ENCODE measurements around the gene ISLR.
"Not testable (repeated sequence)": the region's sequence is repeated elsewhere in the genome, so short reads cannot be mapped to it uniquely, and the experiment has no call there.

The ISLR gene

DNA sequence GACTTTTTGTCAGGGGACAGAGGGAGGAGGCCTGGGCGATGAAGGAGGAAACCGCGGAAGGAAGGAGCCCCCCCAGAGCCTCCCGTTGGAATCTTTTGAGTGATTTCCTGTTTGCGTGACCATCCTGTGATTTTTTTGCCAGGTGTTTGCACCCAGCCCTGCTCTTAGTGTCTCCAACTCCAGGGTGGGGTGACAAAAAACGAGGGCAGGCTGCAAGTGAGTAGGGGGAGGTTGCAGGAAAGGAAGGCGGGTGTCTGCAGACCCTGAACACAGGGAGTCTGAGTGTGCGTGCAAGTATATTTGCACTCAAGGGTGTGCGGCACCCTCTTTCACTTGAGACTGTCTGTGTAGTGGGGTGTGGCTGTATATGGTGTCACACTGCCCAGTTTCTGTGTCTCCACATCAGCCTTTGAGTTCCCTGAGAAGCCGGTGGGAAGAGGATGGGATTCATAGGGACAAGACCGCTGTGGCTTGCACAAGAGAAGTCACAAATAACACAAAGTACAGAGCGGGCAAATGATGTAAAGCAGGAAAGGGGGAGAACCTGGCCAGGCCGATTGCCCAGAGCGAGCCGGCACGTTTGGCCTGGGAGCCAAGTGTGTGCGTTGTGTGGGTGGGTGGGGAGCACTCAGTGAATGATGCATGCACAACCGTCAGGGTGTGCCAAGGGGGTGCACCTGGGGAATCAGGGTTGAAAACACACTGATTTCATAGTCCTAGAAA lies 36.5 kb upstream of the ISLR start:
- no peak for DNase-seq

DNA sequence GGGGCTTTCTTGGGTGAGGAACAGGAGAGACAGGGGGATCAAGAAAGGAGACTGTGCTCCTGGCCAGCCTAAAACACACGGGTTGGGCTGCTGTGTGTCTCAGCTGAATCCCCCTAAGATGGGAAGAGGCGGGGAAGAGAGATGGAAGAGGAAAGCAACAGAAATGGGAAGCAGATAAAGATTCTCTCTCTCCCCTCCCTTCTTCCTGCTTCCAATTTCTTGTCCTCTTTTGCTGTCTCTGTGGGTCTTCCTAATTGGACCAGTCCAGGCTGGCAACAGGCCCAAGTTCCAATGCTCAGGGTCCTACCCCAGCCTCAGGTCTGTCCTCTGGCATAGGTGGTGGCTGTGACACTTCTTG lies 36.0 kb upstream of the ISLR start:
- no peak for DNase-seq

DNA sequence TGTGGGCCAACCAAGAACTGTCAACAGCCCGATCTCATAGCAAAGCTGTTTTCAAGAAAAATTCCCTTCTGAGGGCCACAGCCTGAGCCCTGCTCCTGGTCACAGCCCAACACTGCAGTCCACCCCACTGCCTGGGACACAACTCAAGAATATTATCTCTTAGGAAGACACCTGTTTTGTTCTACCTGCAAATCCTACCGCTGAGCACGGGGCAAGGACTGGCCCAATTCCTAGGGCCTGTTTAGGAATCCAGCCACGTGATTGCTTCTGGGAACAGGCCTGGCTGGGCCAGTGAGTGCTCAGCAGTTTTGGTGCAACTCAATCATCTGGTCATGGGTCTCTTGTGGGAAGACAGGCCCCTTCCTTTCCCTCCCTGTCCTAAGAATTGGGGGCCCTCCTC lies 34.9 kb upstream of the ISLR start:
- DNase-seq = no peak

DNA sequence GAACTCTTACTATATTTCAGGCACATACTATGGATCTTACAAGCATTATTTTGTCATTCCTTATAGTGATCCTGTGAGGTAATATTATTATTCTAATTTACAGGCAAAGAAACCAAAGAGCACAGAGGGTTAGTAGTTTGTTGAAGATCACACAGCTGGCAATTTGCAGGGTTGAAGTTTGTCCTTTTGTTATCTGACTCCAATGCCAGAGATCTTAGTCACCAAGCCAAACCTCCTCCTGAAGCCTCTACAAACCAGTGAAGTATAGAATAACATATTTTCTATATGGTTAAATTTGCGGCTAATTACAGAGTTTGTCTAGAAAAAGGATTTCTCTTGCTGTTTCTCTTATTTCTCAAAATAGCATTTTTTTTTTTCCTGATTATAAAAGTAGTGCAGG lies 31.9 kb upstream of the ISLR start:
- no peak for DNase-seq

DNA sequence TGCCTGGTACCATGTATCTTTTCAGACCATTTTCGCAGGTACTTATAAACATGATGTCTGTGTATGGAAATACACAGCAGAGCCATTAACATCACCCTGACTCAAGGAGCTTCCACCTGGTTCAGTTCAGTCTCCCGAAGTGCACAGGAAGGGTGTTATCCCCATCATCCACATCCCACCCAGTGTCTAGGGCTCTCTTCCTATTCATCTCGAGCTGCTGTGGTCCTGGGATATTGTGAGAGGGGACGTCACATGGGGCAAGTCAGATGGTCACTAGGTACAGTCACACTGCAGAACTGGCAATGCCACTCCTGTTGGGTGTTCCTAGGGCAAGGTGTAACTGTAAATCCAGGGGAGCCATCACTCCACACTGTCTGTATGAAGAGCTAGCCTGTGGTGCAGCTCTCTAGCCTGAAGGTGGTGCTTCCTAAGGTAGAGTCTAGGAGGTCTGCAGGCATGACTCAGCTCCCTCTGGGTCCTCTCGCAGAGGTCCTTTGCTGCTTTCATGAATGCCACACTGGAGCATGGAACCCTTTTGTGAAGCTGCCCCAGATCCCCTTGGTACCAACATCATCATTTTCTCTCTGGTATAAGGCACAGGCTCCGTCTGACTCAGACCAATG lies 29.2 kb upstream of the ISLR start:
- no peak for DNase-seq

DNA sequence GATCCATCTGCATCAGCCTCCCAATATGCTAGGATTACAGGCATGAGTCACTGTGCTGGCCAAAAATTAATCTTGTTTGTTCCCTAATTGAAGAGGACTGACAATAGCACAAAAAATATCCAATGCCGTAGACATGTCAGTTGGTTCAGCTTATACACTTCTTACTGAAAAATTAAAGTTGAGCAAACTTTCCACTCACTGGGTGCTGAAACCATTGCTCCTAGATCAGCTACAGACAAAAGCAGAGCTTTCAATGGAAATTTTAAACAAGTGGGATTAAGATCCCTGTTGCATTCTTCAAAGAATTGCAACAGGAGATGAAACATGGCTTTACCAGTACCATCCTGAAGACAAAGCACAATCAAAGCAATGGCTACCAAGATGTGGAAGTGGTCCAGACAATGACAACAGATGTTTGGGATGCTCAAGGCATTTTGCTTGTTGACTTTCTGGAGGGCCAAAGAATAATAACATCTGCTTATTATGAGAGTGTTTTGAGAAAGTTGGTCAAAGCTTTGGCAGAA lies 27.2 kb upstream of the ISLR start:
- no peak for DNase-seq

DNA sequence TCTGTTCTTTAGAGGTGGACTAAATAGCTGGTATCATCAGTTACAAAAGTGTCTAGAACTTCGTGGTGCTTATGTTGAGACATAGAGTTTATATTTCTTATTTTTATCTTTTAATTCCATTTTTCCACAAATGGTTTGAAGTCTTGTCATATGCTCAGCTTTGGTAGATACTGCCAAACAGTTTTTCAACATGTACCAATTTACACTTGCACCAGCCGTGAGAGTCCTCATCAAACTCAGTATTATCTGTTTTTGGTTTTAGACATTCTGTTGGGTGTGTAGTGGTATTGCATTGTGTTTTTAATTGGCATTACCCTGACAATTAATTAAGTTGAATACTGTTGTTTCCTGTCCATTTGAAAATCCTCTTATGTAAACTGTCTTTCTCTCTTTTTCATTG lies 26.5 kb upstream of the ISLR start:
- DNase-seq = no peak

DNA sequence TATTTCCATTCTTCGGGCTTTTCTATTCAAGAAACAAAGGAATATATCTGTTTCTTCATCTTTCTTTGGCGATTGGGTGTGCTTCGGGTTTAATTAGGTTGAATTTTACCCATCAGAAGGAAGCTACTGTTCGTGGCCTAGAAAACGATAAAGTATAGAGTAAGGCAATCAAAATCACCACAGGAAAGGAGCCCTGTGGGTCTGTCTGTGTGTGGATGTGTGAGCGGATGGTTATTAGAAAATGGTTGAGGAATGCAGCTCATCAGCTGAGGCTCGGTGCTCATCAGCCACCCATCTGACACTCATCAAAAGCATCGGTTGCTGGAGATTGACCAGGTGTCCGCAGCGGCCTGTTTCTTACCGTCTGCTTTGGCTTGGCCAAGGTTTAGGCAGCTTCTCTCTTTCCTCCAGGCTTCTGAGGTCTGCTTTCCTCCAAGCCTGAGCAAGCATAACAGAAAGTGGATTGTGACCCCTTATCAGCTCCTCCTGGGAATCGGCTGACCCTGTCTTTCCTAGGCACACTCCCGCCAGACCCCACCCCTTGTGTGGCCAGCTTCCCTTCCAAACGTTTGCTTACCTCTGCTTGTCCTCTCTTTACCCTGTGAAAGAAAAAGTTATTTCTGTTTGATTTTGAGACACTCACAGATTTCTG lies 17.6 kb upstream of the ISLR start:
- no peak for DNase-seq

DNA sequence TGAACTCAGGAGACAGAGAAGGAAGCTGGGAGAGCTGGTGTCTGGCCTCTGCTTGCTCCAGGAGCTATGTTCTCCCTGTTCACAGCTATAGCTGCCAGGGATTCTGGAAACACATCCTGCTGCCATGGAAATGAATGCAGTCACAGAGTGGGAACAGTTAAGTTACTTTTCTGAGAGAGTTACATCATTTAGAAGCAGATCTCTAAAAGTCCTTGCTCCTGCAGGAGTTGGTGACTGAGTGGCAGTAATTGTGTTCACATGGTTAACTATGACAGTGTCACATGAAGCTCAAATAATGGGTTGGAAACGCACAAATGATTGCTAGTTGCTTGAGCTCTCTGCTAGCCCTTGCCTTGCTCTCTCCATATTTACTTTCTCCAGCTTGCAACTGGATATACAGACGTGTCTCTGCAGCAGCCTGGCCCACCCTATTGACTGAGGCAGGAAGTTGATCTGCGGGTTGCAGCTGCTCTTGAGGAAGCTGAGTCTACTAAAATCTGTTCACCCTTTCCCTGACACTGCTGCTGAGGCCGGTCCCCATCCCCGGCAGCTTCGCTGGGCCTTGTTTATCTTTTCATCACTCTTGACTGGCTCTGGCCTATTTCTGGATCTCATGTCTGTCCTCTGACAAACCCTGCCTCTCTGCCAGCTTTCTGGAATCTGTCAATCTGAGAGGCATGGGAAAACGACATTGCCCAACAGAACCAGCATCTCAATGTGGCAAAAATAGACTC lies 16.7 kb upstream of the ISLR start:
- peak in 13 of 58 donors; percentile 13 to 77 (median 36) for DNase-seq

DNA sequence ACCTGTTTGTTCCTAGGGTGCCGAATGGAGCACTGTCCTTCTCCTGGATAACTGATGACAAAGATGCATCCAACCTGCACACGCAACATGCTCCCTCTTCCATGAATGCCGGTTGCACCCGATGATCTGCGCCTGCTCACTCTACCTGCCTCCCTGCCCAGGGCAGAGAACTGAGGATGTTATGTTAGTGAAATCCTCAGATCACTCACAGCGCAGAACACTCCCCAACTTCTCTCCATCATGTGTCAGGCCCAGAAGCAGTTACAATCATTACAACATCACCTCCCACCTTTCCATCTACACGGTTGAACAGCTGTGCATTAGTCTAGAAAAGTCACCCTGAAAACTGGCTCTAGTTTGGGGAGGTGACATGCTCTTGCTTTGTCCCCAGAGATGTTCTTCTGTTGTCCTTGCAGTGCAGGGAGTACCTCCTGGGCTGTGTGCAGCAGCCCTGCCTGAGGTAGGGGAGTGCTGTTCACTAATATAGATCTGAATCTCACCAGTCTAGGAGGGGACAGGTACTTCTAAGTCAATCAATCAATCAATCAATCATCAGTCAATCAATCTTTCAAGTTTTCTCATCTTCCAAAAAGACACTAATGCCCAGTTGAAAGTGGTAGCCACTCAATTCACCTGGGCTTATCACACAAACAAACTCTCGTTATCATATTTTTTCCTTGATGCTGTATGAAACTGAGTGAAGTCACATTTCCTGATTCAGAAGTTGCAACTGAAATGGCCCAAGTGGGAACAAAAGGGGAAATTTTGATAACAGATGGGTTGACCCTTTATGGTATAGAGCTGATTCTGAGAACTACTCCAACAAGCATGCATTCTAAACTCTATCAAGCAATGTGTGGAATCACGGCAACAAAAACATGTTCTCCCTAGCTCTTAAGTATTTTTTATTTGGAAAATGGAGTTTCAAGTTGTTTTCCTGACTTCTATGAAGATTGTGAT lies 15.4 kb upstream of the ISLR start:
- peak in 1 of 58 donors; percentile 28 for DNase-seq

DNA sequence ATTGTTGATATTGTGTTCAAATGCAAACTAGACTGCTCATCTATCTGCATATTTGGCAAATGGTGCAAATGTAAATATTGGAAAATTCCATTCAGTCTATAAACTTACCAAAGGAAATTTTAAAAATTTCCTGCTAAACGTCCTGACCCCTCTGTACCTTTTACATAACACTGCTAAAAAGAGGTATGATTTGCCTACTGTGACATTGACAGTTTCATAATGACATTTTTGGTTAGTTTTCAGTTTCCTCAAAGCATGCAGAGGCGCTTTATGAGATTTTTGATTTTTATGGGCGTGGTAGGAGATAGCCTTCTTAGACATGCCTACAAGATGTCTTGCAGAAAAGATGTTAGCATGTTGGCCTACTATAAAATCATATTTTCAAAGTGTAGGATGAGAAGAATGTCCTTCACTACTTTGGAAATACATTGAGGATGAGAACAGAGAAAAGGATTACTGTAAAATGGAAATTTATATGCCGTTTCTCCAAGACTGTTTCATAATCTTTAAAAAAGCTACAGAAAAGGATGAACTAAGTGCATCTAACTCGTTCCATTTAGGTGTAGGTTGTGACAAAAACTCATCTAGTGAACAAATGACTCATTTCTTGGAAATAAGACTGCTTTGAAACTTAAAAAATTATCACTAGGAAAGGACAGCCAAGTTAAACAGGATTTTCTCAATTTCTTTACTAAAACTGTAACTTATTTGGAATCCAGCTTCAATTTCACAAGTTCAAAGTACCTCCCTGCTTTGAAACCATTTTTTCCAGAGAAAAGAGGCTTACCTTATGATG lies 14.5 kb upstream of the ISLR start:
- DNase-seq = no peak

DNA sequence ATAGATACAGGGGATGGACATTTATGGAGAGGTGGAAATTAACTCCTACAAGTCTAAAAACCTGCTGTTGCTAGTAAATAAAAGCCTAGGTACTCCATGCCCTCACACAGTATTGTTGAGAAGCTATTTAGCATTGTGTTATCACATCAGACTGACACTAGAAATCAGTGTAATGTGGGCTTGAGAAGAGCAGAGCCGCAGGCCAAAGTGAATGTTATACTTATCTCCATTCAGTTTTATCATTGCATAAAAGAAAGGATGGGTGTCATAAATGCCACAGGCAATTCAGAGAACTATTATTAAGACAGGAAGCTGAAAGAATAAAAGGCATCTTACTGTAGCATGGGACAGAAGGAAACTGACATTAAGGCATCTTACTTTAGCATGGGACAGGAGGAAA lies 13.7 kb upstream of the ISLR start:
- DNase-seq = no peak

DNA sequence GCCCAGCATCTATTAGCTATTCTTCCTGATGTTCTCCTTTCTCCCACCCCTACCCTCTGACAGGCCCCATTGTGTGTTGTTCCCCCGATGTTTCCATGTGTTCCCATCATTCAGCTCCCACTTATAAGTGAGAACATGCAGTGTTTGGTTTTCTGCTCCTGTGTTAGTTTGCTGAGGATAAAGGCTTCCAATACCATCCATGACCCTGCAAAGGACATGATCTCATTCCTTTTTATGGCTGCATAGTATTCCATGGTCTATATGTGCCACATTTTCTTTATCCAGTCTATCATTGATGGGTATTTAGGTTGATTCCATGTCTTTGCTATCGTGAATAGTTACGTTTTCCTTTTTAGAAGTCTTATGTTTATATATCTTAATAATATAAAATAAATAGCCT lies 13.1 kb upstream of the ISLR start:
- not testable (repeated sequence) for DNase-seq

DNA sequence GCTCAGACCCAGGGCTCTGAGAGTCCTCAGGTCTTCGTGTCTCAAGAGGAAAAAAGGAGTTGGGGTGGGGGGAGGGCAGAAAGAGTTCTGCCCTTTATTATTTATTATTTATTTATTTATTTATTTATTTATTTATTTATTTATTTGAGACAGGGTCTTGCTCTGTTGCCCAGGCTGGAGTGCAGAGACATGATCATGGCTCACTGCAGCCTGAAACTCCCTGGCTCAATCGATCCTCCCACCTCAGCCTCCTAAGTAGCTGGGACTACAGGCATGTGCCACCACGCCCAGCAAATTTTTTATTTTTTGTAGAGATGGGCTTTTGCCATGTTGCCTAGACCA lies 11.3 kb upstream of the ISLR start:
- not testable (repeated sequence) for DNase-seq

DNA sequence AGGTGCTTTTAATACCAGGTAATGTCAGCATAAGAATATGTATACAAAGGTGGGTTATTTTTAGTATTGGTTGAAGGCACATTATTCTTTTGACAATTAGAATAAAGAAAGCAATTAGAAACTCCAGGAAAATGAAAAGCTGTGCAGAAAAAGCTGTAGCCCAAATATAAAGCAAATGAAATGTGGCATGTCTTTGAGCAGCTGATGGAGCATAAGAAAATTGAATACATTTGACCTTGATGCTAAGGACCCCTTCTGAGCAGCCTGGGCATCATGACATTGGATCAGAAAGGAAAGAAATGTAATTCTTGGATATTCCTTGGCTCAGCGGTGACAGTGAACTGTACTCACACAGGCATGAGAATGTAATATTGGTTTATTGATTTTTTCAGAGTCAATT lies 8.0 kb upstream of the ISLR start:
- DNase-seq = no peak

DNA sequence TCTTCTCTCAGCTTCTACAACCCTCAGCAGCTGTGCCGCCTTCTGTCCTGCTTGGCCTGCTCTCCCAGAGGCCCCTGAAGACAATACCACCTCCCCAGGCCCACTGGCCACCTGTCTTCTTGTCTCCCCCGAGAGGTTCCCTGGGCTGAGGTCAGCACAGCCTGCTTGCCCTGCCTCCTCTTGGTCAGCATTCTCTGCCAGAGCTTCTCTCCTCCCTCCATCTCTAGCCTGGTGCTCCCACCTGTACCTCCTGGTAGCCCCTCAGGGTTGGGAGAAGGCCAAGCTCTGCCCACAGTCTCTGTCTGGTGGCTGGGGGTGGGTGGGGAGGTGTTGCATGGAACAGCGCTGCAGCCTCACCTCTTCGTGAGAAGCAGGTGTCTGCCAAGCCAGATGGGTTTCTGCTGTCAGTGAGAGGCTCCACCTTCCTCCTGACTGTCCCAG lies 5.6 kb upstream of the ISLR start:
- no peak for DNase-seq

DNA sequence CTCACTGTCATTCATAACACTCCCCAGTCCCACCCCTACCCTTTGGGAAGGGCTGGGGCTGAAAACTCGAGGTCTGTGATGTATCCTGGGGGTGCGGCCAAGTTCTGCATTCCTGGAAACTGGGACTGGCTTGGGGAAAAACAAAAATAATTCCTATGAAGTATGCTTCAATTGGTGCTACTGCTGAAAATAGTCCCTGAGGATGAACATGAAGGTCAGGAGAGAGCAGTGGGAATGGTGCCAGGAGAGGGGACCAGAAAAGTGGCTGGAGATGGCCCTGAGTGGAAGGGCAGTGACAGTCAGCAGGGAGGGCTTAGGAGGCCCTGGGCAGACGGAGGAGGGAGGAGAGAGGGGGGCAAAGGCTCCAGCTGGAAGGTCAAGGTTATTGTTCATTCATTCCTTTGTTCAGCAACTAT lies 4.8 kb upstream of the ISLR start:
- no peak for DNase-seq

DNA sequence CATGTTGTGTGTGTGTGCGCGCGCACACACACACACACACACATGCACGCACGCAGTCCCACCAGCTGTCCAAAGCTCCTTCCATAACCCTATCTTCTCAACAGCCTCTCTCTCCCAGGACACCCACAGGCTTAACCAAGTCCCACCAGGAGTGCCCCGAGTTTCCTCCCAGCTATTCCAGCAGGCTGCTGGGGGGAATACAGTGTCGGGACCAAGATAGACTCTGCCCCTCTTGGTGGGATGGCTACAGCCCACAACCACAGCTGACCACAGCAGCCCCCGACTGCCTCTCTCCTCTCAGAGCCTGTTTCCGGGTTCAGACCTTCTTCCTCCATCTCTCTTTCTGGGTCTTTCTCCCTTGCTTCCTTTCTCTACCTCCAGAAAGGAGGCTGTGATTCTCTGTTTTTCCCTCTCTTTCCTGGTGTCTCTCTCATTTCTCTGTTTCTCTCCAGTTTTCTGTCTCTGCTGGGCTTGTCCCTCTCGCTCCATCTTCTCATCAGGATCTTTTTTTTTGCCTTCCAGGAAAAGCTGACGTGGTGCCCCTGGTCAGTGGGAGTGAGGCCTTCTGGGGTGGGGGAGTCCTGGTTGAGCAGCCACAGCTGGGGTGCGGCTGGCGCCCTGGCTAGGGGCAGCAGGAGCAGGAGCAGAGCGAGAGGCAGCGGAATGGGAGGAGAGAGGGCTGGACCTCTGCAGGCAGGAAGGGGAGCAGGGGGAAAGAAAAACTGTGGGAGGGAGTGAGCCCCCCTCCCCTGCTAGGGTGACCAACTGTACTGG lies 3.3 kb upstream of the ISLR start:
- no peak for DNase-seq

All from anterior cingulate cortex (tissue), 58 donors.